Activated CD8-positive, alpha-beta T cell treated with anti-CD3 and anti-CD28 coated beads for 36 hours (primary cell): ENCODE results near the gene NAXE. TPM values are rescaled to one million over a fixed set of nuclear protein-coding genes. Genes with fewer than 3 reads are reported as not detected.

ENCODE experiments used
- ATAC-seq: fragments of 200-7000 bp; cut with Tn5 transposase; one replicate; pipeline ENCODE4 v1.10.0; 2021; ENCODE audit warnings: mild to moderate bottlenecking, moderate library complexity
- CTCF ChIA-PET: fragments of 350-600 bp; sonication (Branson Sonifier 250); formaldehyde crosslinking; loops from one replicate; lab custom pipeline; 2021; ENCODE audit warnings: antibody characterized with exemption; lab: Charles Lee
- POLR2A ChIA-PET: fragments of 350-600 bp; sonication (Branson Sonifier 250); formaldehyde crosslinking; loops from one replicate; lab custom pipeline; 2021; ENCODE audit warnings: antibody characterized with exemption; lab: Charles Lee
- DNase-seq: peaks from one replicate; pipeline ENCODE4 v3.0.0-alpha.2; 2020
- H3K27ac Mint-ChIP-seq: one replicate; pipeline ENCODE4 v1.8.0; 2021; ENCODE audit warnings: mild to moderate bottlenecking, mixed read lengths
- H3K27me3 Mint-ChIP-seq: one replicate; pipeline ENCODE4 v1.8.0; 2021; ENCODE audit warnings: mixed read lengths
- H3K36me3 Mint-ChIP-seq: one replicate; pipeline ENCODE4 v1.8.0; 2021; ENCODE audit warnings: low read depth, mixed read lengths
- H3K4me1 Mint-ChIP-seq: one replicate; pipeline ENCODE4 v1.8.0; 2021; ENCODE audit warnings: low read depth, mixed read lengths
- H3K4me3 Mint-ChIP-seq: one replicate; pipeline ENCODE4 v1.8.0; 2021; ENCODE audit warnings: mild to moderate bottlenecking, moderate library complexity, mixed read lengths
- H3K9me3 Mint-ChIP-seq: one replicate; pipeline ENCODE4 v1.8.0; 2021; ENCODE audit warnings: mixed read lengths
- intact Hi-C: fragments of 100-400 bp; cut with micrococcal nuclease; formaldehyde crosslinking; loops from one replicate; pipeline ENCODE4 v1.10.0; 2022
- total RNA-seq, 2 experiments: library from RNA; stranded (reverse); gene quantifications; one replicate each; pipeline ENCODE4 v1.2.3, GENCODE V29; 2021
- TF ChIP-seq, protein P1 (sequence below): fragments of 200-600 bp; IDR thresholded peaks from one replicate; pipeline ENCODE4 v1.8.0; 2022; ENCODE audit warnings: antibody characterized with exemption, mild to moderate bottlenecking

NAXE gene
- total RNA-seq, 2 experiments from 2014 or later = 65.4 to 68.6 TPM

DNA sequence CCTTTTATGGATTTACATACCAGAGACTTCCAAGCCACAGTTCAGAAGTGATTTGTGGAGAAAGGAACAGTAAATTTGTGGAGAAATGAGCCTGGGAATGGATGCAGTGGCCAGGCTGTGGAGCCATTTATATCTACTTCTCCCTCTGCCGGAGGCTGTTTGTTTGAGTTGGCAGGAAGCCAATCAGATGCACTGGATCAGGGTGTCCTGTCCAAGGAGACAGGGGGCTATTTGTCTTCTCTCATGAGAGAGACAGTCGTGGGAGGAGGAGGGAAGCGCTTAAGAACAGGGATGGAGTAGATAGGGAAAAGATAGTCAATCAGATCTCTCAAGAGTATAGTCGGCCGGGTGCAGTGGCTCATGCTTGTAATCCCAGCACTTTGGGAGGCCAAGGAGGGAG lies 24.9 kb downstream of the NAXE start:
- intact Hi-C loops = no loop called here
- Mint-ChIP-seq H3K36me3 (no peaks in the 10 kb centered on the region), H3K27ac (no peak overlapping the region), H3K27me3 (peaks cover 29% of the 10 kb centered on the region), H3K4me3 (no peak overlapping the region), H3K9me3 (no peaks in the 10 kb centered on the region), H3K4me1 (no peaks in the 10 kb centered on the region)
- TF ChIP-seq, protein P1, sequence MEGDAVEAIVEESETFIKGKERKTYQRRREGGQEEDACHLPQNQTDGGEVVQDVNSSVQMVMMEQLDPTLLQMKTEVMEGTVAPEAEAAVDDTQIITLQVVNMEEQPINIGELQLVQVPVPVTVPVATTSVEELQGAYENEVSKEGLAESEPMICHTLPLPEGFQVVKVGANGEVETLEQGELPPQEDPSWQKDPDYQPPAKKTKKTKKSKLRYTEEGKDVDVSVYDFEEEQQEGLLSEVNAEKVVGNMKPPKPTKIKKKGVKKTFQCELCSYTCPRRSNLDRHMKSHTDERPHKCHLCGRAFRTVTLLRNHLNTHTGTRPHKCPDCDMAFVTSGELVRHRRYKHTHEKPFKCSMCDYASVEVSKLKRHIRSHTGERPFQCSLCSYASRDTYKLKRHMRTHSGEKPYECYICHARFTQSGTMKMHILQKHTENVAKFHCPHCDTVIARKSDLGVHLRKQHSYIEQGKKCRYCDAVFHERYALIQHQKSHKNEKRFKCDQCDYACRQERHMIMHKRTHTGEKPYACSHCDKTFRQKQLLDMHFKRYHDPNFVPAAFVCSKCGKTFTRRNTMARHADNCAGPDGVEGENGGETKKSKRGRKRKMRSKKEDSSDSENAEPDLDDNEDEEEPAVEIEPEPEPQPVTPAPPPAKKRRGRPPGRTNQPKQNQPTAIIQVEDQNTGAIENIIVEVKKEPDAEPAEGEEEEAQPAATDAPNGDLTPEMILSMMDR = no peak
- ATAC-seq (no peak), DNase-seq (no peak)
- CTCF ChIA-PET = interaction anchor here (0.9 to 6.5 kb wide), 5 partner anchors 8 to 231 kb away, joined by 3 to 88 read pairs (median 10); no protein-coding TSS in a partner anchor
- POLR2A ChIA-PET = interaction anchor here (1.6 kb wide), 1 partner anchor 24 kb away, joined by 5 read pairs; the partner anchor contains the start of gene NAXE

- TF ChIP-seq, protein P1 = no peak
- ATAC-seq (no peak), DNase-seq (peak; percentile 37)
- H3K27ac Mint-ChIP-seq = no peak within 1 kb of the TSS
- ChIA-PET CTCF (interaction anchor here (0.6 to 2.6 kb wide), 11 partner anchors 9 to 310 kb away, joined by 3 to 34 read pairs (median 5); no protein-coding TSS in a partner anchor), POLR2A (no interaction called here)
- H3K4me1 Mint-ChIP-seq = peaks cover 4% of the 10 kb centered on the region
- peaks cover 40% of the 10 kb centered on the region for H3K27me3 Mint-ChIP-seq
- H3K36me3 Mint-ChIP-seq = no peaks in the 10 kb centered on the region
- intact Hi-C loops = no loop called here
- H3K9me3 Mint-ChIP-seq = no peaks in the 10 kb centered on the region
- H3K4me3 Mint-ChIP-seq = no peak within 1 kb of the TSS
Measured at GRCh38 chr1:156618853-156619581, 27.4 kb downstream of the NAXE start, which contains the start of gene HAPLN2. Gene HAPLN2 (plus strand): TSS chr1:156619415. CDS start chr1:156623491, 4,076 bp downstream.

GRCh38 chr1:156619582-156619955 lies 28.0 kb downstream of the NAXE start:
- TF ChIP-seq, protein P1 = no peak
- H3K27me3 Mint-ChIP-seq = peaks cover 43% of the 10 kb centered on the region
- peaks cover 4% of the 10 kb centered on the region for H3K4me1 Mint-ChIP-seq
- intact Hi-C loops = no loop called here
- no peaks in the 10 kb centered on the region for H3K9me3 Mint-ChIP-seq
- H3K4me3 Mint-ChIP-seq = no peak overlapping the region
- CTCF ChIA-PET = interaction anchor here (1.2 to 2.6 kb wide), 10 partner anchors 8 to 234 kb away, joined by 3 to 34 read pairs (median 6); no protein-coding TSS in a partner anchor
- DNase-seq (no peak), ATAC-seq (no peak)
- no peak overlapping the region for H3K27ac Mint-ChIP-seq
- no peaks in the 10 kb centered on the region for H3K36me3 Mint-ChIP-seq
- POLR2A ChIA-PET = interaction anchor here (1.0 to 1.1 kb wide), 2 partner anchors 42 to 86 kb away, joined by 3 read pairs; partner anchors contain the start of gene CRABP2

- no peaks in the 10 kb centered on the region for H3K36me3 Mint-ChIP-seq
- intact Hi-C loops = loop anchor here (5.0 kb wide), 1 partner anchor 35 kb away; no protein-coding TSS in a partner anchor
- no peak for DNase-seq
- peaks cover 47% of the 10 kb centered on the region for H3K27me3 Mint-ChIP-seq
- H3K27ac Mint-ChIP-seq = no peak overlapping the region
- H3K9me3 Mint-ChIP-seq = no peaks in the 10 kb centered on the region
- H3K4me3 Mint-ChIP-seq = no peak overlapping the region
- peaks cover 10% of the 10 kb centered on the region for H3K4me1 Mint-ChIP-seq
- ChIA-PET CTCF (interaction anchor here (1.2 to 12.4 kb wide), 10 partner anchors 11 to 236 kb away, joined by 4 to 273 read pairs (median 17); partner anchors contain the start of genes BCAN, CRABP2 and NES), POLR2A (interaction anchor here (0.7 kb wide), 1 partner anchor 238 kb away, joined by 3 read pairs; no protein-coding TSS in a partner anchor)
- ATAC-seq = no peak
- TF ChIP-seq, protein P1 = no peak
Measured at GRCh38 chr1:156622581-156623297, 31.2 kb downstream of the NAXE start.
